ENCODE measurements around the gene UBE2K.
"Not testable (repeated sequence)": the region's sequence is repeated elsewhere in the genome, so short reads cannot be mapped to it uniquely, and the experiment has no call there.

UBE2K gene

DNA sequence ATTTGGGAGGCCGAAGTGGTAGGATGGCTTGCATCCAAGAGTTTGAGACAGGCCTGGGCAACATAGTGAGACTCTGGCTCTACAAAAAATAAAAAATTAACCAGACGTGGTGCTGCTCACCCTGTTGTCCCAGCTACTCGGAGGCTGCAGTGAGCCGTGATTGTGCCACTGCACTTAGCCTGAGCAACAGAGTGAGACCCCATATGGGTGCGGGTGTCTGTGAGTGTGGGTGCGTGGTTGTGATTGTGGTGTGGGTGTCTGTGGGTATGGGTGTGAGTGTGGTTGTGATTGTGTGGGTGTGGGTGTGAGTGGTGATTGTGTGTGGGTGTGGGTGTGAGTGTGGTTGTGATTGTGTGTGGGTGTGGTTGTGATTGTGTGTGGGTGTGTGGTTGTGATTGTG, 114.6 kb downstream of the UBE2K start:
- DNase-seq: peak in 2 of 5 experiments; percentile 27 to 30

GRCh38 chr4:39813033-39813432, 115.1 kb downstream of the UBE2K start:
- not testable (repeated sequence) for DNase-seq

DNA sequence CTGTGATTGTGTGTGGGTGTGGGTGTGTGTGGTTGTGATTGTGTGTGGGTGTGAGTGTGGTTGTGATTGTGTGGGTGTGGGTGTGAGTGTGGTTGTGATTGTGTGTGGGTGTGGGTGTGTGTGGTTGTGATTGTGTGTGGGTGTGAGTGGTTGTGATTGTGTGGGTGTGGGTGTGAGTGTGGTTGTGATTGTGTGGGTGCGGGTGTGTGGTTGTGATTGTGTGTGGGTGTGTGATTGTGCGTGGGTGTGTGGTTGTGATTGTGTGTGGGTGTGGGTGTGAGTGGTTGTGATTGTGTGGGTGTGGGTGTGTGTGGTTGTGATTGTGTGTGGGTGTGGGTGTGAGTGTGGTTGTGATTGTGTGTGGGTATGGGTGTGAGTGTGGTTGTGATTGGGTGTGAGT, 115.8 kb downstream of the UBE2K start:
- peak in 1 of 5 experiments; percentile 13 for DNase-seq

GRCh38 chr4:39814403-39815185, 116.7 kb downstream of the UBE2K start:
- DNase-seq: peak in 3 of 5 experiments; percentile 10 to 62 (median 33)

- no peak for DNase-seq
These were observed 120.7 kb downstream of the UBE2K start for GRCh38 chr4:39818646-39819045.

- no peak for DNase-seq
These were observed 122.2 kb downstream of the UBE2K start for GRCh38 chr4:39820186-39820585.

- DNase-seq: no peak
These were observed 124.0 kb downstream of the UBE2K start for GRCh38 chr4:39821951-39822350.

GRCh38 chr4:39822662-39823061, 124.7 kb downstream of the UBE2K start:
- no peak for DNase-seq

- no peak for DNase-seq
These were observed 125.3 kb downstream of the UBE2K start for GRCh38 chr4:39823191-39823590.

DNA sequence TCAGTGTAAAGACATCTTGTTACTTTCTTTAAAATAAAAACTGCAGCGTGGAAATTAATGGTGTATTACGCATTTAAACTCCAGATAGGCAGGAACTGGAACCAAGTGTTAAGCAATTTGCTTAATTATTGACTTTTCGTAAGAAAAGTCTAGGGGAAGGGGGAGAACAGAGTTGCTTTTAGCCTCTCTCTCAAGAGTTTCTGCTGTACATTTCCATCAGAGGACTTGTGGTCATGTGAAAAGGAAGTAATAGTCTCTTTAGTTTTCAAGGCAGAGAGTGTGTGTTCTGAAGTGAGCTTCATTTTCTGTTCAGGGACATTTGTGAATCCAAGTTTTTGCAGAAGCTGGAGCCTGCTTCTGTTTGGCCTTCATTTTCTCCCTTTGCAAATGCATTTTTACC, 127.2 kb downstream of the UBE2K start:
- DNase-seq: peak in 1 of 5 experiments; percentile 15

DNA sequence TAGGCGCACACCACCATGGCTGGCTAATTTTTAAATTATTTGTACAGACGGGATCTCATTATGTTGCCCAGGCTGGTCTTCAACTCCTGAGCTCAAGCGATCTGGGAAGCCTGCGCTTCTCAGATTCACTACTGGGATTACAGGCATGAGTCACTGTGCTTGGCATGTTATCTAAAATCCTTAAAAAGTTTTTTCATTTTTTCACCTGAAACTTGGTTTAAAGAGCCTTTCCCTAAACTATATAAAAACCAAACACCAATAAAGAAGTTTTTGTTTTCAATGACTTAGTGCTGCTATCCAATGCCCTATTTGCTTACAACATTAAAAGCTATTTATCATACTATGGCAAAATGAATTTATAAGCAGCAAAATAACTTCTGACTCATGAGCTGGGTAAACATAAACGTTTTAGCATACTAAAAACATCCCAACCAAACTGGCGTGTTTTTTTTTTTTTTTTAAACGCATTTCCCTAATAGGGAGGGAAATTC, 127.8 kb downstream of the UBE2K start:
- no peak for DNase-seq

All from T-helper 2 cell (primary cell).